Thyroid gland (tissue), 4 donors: ENCODE data around the gene RPL7A. TPM values are rescaled to one million over a fixed set of nuclear protein-coding genes. Genes with fewer than 3 reads are reported as not detected.

Experiments
- DNase-seq, 2 donors: peaks; one replicate each; pipeline ENCODE4 v3.0.0-alpha.2; 2019
- H3K27ac ChIP-seq, 3 donors: fragments of 200-600 bp; sonication (generic); 1 replicate in 2 of 3; 2 replicates in 1 of 3; pipeline ENCODE4 v1.5.1; 2016 to 2019; ENCODE audit warnings: mild to moderate bottlenecking in 1 of 3, moderate library complexity in 1 of 3
- H3K27me3 ChIP-seq: fragments of 200-600 bp; sonication (generic); one replicate; pipeline ENCODE4 v1.5.1; 2019
- H3K36me3 ChIP-seq, 2 donors: fragments of 200-600 bp; sonication (generic); one replicate each; pipeline ENCODE4 v1.5.1; 2016 to 2019
- H3K4me1 ChIP-seq, 2 donors: fragments of 200-600 bp; sonication (generic); one replicate each; pipeline ENCODE4 v1.5.1; 2017 to 2019
- H3K4me3 ChIP-seq, 3 donors: fragments of 200-600 bp; sonication (generic); replicated peaks in 1 of 3; 1 replicate in 2 of 3; 2 replicates in 1 of 3; pipeline ENCODE4 v1.5.1; 2016; ENCODE audit warnings: mild to moderate bottlenecking in 1 of 3
- H3K9me3 ChIP-seq: fragments of 200-600 bp; sonication (generic); one replicate; pipeline ENCODE4 v1.5.1; 2017
- CTCF ChIP-seq, 6 experiments: fragments of 200-600 bp in 3 of 6; fragments of 450-650 bp in 3 of 6; sonication (generic) in 3 of 6; IDR thresholded peaks; one replicate each; pipeline ENCODE4 v1.5.1; 2016 to 2019; ENCODE audit warnings: antibody characterized with exemption in 6 of 6, mild to moderate bottlenecking in 2 of 6, inconsistent platforms in 1 of 6, moderate library complexity in 1 of 6
- POLR2A ChIP-seq, 2 donors: fragments of 450-650 bp; IDR thresholded peaks; one replicate each; pipeline ENCODE4 v1.6.1; 2017; ENCODE audit warnings: antibody characterized with exemption in 2 of 2, mild to moderate bottlenecking in 2 of 2, moderate library complexity in 1 of 2
- WGBS, 2 donors: methylation state at CpG; one replicate each; pipeline ENCODE4 v1.1.5; 2017; 5-methylcytosine and 5-hydroxymethylcytosine counted together
- intact Hi-C: fragments of 100-400 bp; cut with DNase I; formaldehyde crosslinking; loops from one replicate; pipeline ENCODE4 v1.15.1; 2023
- total RNA-seq, 4 donors: library from RNA; depleted of rRNA; stranded (reverse); fragments of >200 nt; gene quantifications; one replicate each; pipeline ENCODE4 v1.2.3, GENCODE V29; 2016

The RPL7A gene
- total RNA-seq, 4 donors from 2014 or later: 1,394 to 2,407 (median 1,585) TPM

GRCh38 chr9:133347515-133347984, 468 bp upstream of the RPL7A start:
- intact Hi-C loops: no loop called here
- Histone ChIP-seq H3K27me3 (no peaks in the 10 kb centered on the region), H3K9me3 (no peaks in the 10 kb centered on the region), H3K4me1 (peaks cover 16 to 22% of the 10 kb centered on the region in 2 donors), H3K27ac (peak overlapping the region in 2 of 3 donors; percentile 88 to 91), H3K36me3 (peaks cover 52 to 58% of the 10 kb centered on the region in 2 donors), H3K4me3 (peak overlapping the region; percentile 81 to 98 (median 87))
- 0 to 1% methylated on average over 15 to 26 of the region's 41 CpGs for WGBS, 2 donors
- peak; percentile 32 to 41 for DNase-seq
- TF ChIP-seq POLR2A (IDR thresholded peaks at IDR 0.05) (no peak), CTCF (IDR thresholded peaks at IDR 0.05) (no peak)

GRCh38 chr9:133348718-133349573, 928 bp downstream of the RPL7A start:
- intact Hi-C loops: no loop called here
- Histone ChIP-seq H3K4me3 (peak overlapping the region; percentile 81 to 98 (median 87)), H3K27ac (peak overlapping the region; percentile 77 to 91 (median 88)), H3K9me3 (no peaks in the 10 kb centered on the region), H3K4me1 (peaks cover 16 to 22% of the 10 kb centered on the region in 2 donors), H3K36me3 (peaks cover 42 to 49% of the 10 kb centered on the region in 2 donors), H3K27me3 (no peaks in the 10 kb centered on the region)
- TF ChIP-seq POLR2A (IDR thresholded peaks at IDR 0.05) (no peak), CTCF (IDR thresholded peaks at IDR 0.05) (no peak)
- DNase-seq: no peak
- WGBS, 2 donors: 18% methylated on average over 20 to 22 of the region's 25 CpGs

- DNase-seq: no peak
- H3K4me3 ChIP-seq: no peak overlapping the region
- H3K27ac ChIP-seq: no peak overlapping the region
- intact Hi-C loops: loop anchor here (10.0 kb wide), 2 partner anchors 135 to 315 kb away; partner anchors contain the start of gene GTF3C5
- TF ChIP-seq POLR2A (IDR thresholded peaks at IDR 0.05) (no peak), CTCF (IDR thresholded peaks at IDR 0.05) (no peak)
- H3K27me3 ChIP-seq: no peaks in the 10 kb centered on the region
- 81 to 85% methylated on average over 15 of the region's 15 CpGs for WGBS, 2 donors
- peaks cover 35 to 38% of the 10 kb centered on the region in 2 donors for H3K36me3 ChIP-seq
- H3K9me3 ChIP-seq: no peaks in the 10 kb centered on the region
- peaks cover 16 to 24% of the 10 kb centered on the region in 2 donors for H3K4me1 ChIP-seq
Observed at GRCh38 chr9:133349965-133350616, 2.1 kb downstream of the RPL7A start.

GRCh38 chr9:133351526-133351907, 3.5 kb downstream of the RPL7A start:
- WGBS, 2 donors: 96 to 97% methylated on average over 3 of the region's 3 CpGs
- Histone ChIP-seq H3K4me3 (no peak overlapping the region), H3K4me1 (peaks cover 22 to 28% of the 10 kb centered on the region in 2 donors), H3K27me3 (no peaks in the 10 kb centered on the region), H3K9me3 (no peaks in the 10 kb centered on the region), H3K36me3 (peaks cover 29 to 32% of the 10 kb centered on the region in 2 donors), H3K27ac (no peak overlapping the region)
- no peak for DNase-seq
- intact Hi-C loops: loop anchor here (10.0 kb wide), 2 partner anchors 133 to 317 kb away; partner anchors contain the start of gene GTF3C5
- no peak for TF ChIP-seq POLR2A (IDR thresholded peaks at IDR 0.05)
- TF ChIP-seq CTCF (IDR thresholded peaks at IDR 0.05): no peak
